ENCODE data around the gene CNDP1.
"Not testable (repeated sequence)": the region's sequence is repeated elsewhere in the genome, so short reads cannot be mapped to it uniquely, and the experiment has no call there.

Gene CNDP1

GRCh38 chr18:74563999-74564398 lies 29.7 kb downstream of the CNDP1 start:
- H3K27ac ChIP-seq = no peak overlapping the region
- TF ChIP-seq ZFX (IDR thresholded peaks at IDR 0.05; ENCODE audit: borderline replicate concordance) = no peak

- H3K27ac ChIP-seq = not testable (repeated sequence)
Measured at GRCh38 chr18:74565164-74565563, 30.9 kb downstream of the CNDP1 start.

GRCh38 chr18:74565993-74566392 lies 31.7 kb downstream of the CNDP1 start:
- H3K27ac ChIP-seq = not testable (repeated sequence)

- H3K27ac ChIP-seq = no peak overlapping the region
- TF ChIP-seq CTCF (IDR thresholded peaks at IDR 0.05) (no peak), ZFX (IDR thresholded peaks at IDR 0.05; ENCODE audit: borderline replicate concordance) (no peak)
Measured at GRCh38 chr18:74567822-74568221, 33.5 kb downstream of the CNDP1 start.

- H3K27ac ChIP-seq = no peak overlapping the region
- TF ChIP-seq CTCF (IDR thresholded peaks at IDR 0.05) (no peak), ZFX (IDR thresholded peaks at IDR 0.05; ENCODE audit: borderline replicate concordance) (no peak)
Measured at GRCh38 chr18:74569401-74569800, 35.1 kb downstream of the CNDP1 start.

GRCh38 chr18:74570266-74570665 lies 36.0 kb downstream of the CNDP1 start:
- TF ChIP-seq ZFX (IDR thresholded peaks at IDR 0.05; ENCODE audit: borderline replicate concordance) = no peak
- H3K27ac ChIP-seq = no peak overlapping the region

- TF ChIP-seq CTCF (IDR thresholded peaks at IDR 0.05) (no peak), ZFX (IDR thresholded peaks at IDR 0.05; ENCODE audit: borderline replicate concordance) (no peak)
- no peak overlapping the region for H3K27ac ChIP-seq
Measured at GRCh38 chr18:74571895-74572680, 37.8 kb downstream of the CNDP1 start.

- TF ChIP-seq CTCF (IDR thresholded peaks at IDR 0.05) (no peak), ZFX (IDR thresholded peaks at IDR 0.05; ENCODE audit: borderline replicate concordance) (no peak)
Measured at GRCh38 chr18:74573053-74573452, 38.8 kb downstream of the CNDP1 start.

GRCh38 chr18:74574916-74575315 lies 40.6 kb downstream of the CNDP1 start:
- no peak overlapping the region for H3K27ac ChIP-seq
- TF ChIP-seq ZFX (IDR thresholded peaks at IDR 0.05; ENCODE audit: borderline replicate concordance) = no peak
- no peak for TF ChIP-seq CTCF (IDR thresholded peaks at IDR 0.05)

More at GRCh38 chr18:74573053-74573452, 38.8 kb downstream of the CNDP1 start:
- H3K27ac ChIP-seq = no peak overlapping the region

Data from 22Rv1 (cell line).